Stomach (tissue), 9 donors: ENCODE measurements around the gene AKAP12. TPM values are rescaled to one million over a fixed set of nuclear protein-coding genes. Genes with fewer than 3 reads are reported as not detected.

Experiments used
- DNase-seq, 2 donors: peaks; one replicate each; pipeline versions ENCODE4 v3.0.0 to v3.0.0-alpha.2; 2013 to 2019
- H3K27ac ChIP-seq, 5 donors: fragments of 200-600 bp in 4 of 5; sonication (generic) in 4 of 5; one replicate each; pipeline ENCODE4 v1.5.1; 2013 to 2019; ENCODE audit warnings: mild to moderate bottlenecking in 1 of 5, moderate library complexity in 1 of 5
- H3K27me3 ChIP-seq, 3 donors: fragments of 200-600 bp; sonication (generic); one replicate each; pipeline ENCODE4 v1.5.1; 2017 to 2019; ENCODE audit warnings: mixed run types in 1 of 3
- H3K36me3 ChIP-seq, 4 donors: fragments of 200-600 bp; sonication (generic); 1 replicate in 3 of 4; 2 replicates in 1 of 4; pipeline ENCODE4 v1.5.1; 2016 to 2019
- H3K4me1 ChIP-seq, 4 donors: fragments of 200-600 bp; sonication (generic); one replicate each; pipeline ENCODE4 v1.5.1; 2016 to 2019
- H3K4me3 ChIP-seq, 4 donors: fragments of 200-600 bp; sonication (generic) in 3 of 4; one replicate each; pipeline ENCODE4 v1.5.1; 2016 to 2019; ENCODE audit warnings: mild to moderate bottlenecking in 1 of 4
- H3K9me3 ChIP-seq, 4 donors: fragments of 200-600 bp; sonication (generic); one replicate each; pipeline ENCODE4 v1.5.1; 2016 to 2019
- EP300 ChIP-seq: sonication (generic); formaldehyde crosslinking; IDR thresholded peaks from one replicate; pipeline ENCODE4 v1.6.1; 2017; ENCODE audit warnings: antibody characterized with exemption
- POLR2A ChIP-seq, 4 donors: fragments of 450-650 bp; IDR thresholded peaks; one replicate each; pipeline ENCODE4 v1.6.1; 2016; ENCODE audit warnings: antibody characterized with exemption in 4 of 4, control low read depth in 2 of 4, mild to moderate bottlenecking in 1 of 4, moderate library complexity in 1 of 4
- POLR2AphosphoS5 ChIP-seq, 3 donors: sonication (generic); formaldehyde crosslinking; IDR thresholded peaks; one replicate each; pipeline ENCODE4 v1.6.1; 2016; ENCODE audit warnings: antibody characterized with exemption in 3 of 3
- WGBS, 5 donors: extraction: QIAGEN DNeasy Blood & Tissue Kit in 3 of 5; methylation state at CpG; one replicate each; pipeline versions ENCODE4 v1.1.5 to v1.1.7; 2013 to 2018; 5-methylcytosine and 5-hydroxymethylcytosine counted together
- intact Hi-C: fragments of 100-400 bp; cut with DNase I; formaldehyde crosslinking; loops from one replicate; pipeline ENCODE4 v1.15.1; 2023; ENCODE audit warnings: low total_unique reads
- polyA plus RNA-seq, 3 donors: library from polyadenylated mRNA; stranded (reverse); fragments of 200-250 nt; gene quantifications; one replicate each; pipeline ENCODE4 v1.2.3, GENCODE V29; 2013
- total RNA-seq, 5 donors: library from RNA; depleted of rRNA; stranded (reverse); fragments of >200 nt; gene quantifications; one replicate each; pipeline versions ENCODE4 v1.1.0 to v1.2.3, GENCODE V29; 2014 to 2016
- TF ChIP-seq, protein P1 (sequence below), 7 experiments: fragments of 450-650 bp in 4 of 7; fragments of 200-600 bp in 3 of 7; sonication (generic) in 3 of 7; IDR thresholded peaks; one replicate each; pipeline ENCODE4 v1.5.1; 2016 to 2019; ENCODE audit warnings: antibody characterized with exemption in 7 of 7, control low read depth in 2 of 7, mild to moderate bottlenecking in 1 of 7
- donor health status: healthy with polysubstance abuse.
- donor health status: Bipolar disorder and iron deficiency.
- donor health status: healthy.

The AKAP12 gene
- total and polyA plus RNA-seq, 8 donors: 4.2 to 110 (median 35.0) TPM

DNA sequence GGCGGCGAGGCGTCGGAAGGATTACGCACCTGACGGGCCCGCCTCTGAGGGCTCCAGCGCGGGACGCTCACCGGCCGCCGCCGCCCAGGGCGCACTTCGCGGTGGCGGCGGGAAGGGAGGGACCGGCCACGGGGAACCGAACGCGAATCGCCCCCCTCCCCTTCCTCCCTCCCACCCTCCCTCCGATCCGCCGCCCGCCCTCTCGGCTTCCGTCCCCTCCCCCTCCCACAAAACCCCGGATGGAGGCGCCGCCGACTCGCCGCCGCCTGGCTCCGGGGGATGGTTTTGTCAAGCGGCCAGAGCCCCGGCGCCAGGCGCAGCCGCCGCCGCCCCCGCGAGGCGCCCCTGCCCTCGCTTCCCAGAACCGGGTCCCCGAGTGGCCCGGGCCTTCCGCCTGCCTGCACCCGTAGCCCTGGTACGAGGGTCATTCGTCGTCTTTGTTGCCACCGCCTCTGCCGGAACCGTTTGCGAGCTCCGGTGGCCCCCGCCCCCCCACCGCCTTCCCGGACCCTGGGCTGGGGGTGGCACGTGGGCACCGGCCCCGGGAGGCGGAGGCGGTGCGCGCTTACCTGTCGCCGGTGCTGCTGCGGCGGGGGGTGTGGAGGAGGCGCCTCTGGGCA lies 151.2 kb downstream of the AKAP12 start:
- Histone ChIP-seq H3K36me3 (no peaks in the 10 kb centered on the region), H3K4me1 (peaks cover 40 to 65% (median 55%) of the 10 kb centered on the region in 4 donors), H3K27me3 (no peaks in the 10 kb centered on the region), H3K27ac (peak overlapping the region; percentile 98 to 100 (median 100)), H3K4me3 (peak overlapping the region; percentile 85 to 98 (median 94)), H3K9me3 (no peaks in the 10 kb centered on the region)
- no peak for TF ChIP-seq EP300
- TF ChIP-seq, protein P1, sequence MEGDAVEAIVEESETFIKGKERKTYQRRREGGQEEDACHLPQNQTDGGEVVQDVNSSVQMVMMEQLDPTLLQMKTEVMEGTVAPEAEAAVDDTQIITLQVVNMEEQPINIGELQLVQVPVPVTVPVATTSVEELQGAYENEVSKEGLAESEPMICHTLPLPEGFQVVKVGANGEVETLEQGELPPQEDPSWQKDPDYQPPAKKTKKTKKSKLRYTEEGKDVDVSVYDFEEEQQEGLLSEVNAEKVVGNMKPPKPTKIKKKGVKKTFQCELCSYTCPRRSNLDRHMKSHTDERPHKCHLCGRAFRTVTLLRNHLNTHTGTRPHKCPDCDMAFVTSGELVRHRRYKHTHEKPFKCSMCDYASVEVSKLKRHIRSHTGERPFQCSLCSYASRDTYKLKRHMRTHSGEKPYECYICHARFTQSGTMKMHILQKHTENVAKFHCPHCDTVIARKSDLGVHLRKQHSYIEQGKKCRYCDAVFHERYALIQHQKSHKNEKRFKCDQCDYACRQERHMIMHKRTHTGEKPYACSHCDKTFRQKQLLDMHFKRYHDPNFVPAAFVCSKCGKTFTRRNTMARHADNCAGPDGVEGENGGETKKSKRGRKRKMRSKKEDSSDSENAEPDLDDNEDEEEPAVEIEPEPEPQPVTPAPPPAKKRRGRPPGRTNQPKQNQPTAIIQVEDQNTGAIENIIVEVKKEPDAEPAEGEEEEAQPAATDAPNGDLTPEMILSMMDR (IDR thresholded peaks at IDR 0.05): no peak
- intact Hi-C loops: no loop called here
- peak; percentile 78 to 93 for DNase-seq
- 0 to 1% (median 0%) methylated on average over 2 to 77 of the region's 78 CpGs; no CpG with 5 or more reads in 1 of the 5 donors for WGBS, 5 donors

DNA sequence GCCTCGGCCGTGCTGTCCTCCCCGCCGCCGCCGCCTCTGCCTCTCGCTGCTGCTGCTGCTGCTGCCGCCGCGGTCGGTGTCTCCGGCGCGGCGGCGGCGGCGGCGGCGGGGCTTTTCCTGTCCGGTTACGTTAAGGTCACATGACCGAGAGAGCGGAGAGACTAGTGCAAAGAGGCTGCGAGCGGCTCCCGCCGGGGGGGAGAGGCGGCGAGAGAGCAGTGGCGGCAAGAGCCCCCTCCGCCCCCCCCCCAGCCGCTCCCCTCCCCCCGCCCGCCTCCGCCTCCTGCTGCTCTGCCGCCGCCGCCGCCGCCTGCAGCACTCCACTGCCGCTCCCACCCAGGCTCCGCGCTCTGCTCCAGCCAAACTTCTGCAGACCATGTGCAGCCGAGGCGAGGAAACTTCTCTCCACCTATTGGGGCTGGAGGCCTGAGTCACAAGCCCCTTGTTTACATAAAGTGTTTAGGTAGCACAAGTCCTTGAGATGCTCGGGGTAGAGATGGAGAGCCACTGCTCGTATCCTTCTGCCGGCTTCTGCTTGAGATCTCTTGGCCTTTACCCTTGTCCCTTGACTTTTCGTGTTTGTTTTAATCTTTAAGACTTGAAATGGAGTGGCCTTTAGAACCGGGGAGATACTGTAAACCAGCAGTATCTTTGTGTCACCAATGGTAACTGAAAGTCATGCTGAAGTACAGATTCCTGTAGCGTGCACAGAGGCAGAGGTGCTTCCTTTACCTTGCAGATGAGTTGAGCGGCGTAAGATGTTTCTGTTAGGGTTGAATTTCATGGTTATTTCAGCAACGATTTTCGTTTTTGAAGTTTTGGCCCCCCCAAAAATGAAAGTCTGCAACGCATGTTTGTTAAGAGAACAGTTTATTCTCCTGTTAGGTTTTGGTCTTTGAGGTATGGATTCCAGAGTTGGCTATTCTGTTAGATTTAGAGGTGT lies 152.0 kb downstream of the AKAP12 start, which contains the start of gene ZBTB2:
TSS of gene ZBTB2 (minus strand) at position 89 of the 943 bp plus-strand sequence. CDS start 17,922 bp downstream, outside the sequence.
- peak within 1 kb of the TSS; percentile 85 to 98 (median 94) for H3K4me3 ChIP-seq
- H3K4me1 ChIP-seq: peaks cover 40 to 71% (median 55%) of the 10 kb centered on the region in 4 donors
- peak; percentile 64 to 90 for DNase-seq
- H3K27me3 ChIP-seq: no peaks in the 10 kb centered on the region
- 0 to 3% (median 1%) methylated on average over 18 to 52 of the region's 57 CpGs for WGBS, 5 donors
- intact Hi-C loops: no loop called here
- peak within 1 kb of the TSS; percentile 98 to 100 (median 100) for H3K27ac ChIP-seq
- peak in 1 of 3 donors; percentile 35 for TF ChIP-seq POLR2AphosphoS5 (IDR thresholded peaks at IDR 0.05)
- no peak for TF ChIP-seq EP300
- TF ChIP-seq POLR2A (IDR thresholded peaks at IDR 0.05): no peak
- TF ChIP-seq, protein P1 (IDR thresholded peaks at IDR 0.05): no peak
- no peaks in the 10 kb centered on the region for H3K36me3 ChIP-seq
- H3K9me3 ChIP-seq: no peaks in the 10 kb centered on the region

DNA sequence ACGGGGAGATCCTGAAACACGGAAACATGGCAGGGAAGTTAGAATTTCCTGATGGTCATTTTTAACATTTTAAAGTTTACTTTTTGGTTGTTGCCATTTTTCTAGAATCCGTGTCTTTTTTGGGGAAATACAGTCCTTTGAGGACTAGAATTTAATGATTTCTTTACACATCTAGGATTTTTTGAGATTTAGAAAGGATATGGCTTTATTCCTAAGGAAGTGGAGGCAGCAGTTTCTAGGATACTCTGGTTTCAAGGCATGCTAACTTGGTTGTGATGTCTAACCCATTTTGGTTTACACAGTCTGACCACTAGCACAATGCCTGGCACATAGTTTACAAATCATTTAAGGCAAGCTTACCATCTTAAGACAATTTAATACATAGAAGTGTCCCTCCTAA lies 152.7 kb downstream of the AKAP12 start:
- peak overlapping the region; percentile 85 to 98 (median 94) for H3K4me3 ChIP-seq
- intact Hi-C loops: no loop called here
- peaks cover 40 to 67% (median 55%) of the 10 kb centered on the region in 4 donors for H3K4me1 ChIP-seq

DNA sequence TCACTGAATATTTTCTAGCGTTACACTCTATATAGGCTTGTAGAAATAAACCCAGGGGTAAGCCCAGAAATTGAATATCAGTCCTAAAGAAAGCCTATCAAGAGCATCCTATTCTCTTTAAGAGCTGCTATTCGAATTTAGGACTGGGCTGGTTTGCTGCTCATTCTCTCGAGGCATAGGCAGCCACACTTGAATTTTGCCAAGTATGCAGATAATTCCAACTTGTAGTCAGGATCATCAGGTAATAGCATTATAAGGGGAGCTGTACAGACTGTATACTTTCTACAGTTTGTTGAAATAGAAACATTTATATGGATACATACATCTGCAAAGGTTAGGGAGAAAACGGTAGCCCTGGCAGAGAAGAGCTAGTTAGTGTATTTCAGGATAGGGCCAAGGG lies 153.6 kb downstream of the AKAP12 start:
- Histone ChIP-seq H3K9me3 (no peaks in the 10 kb centered on the region), H3K4me1 (peaks cover 36 to 61% (median 50%) of the 10 kb centered on the region in 4 donors), H3K4me3 (no peak overlapping the region), H3K27me3 (no peaks in the 10 kb centered on the region), H3K36me3 (no peaks in the 10 kb centered on the region), H3K27ac (no peak overlapping the region)
- WGBS, 5 donors: 58 to 68% (median 62%) methylated on average over 4 of the region's 4 CpGs
- TF ChIP-seq POLR2AphosphoS5 (IDR thresholded peaks at IDR 0.05) (no peak), EP300 (no peak), POLR2A (IDR thresholded peaks at IDR 0.05) (no peak)
- TF ChIP-seq, protein P1 (IDR thresholded peaks at IDR 0.05): no peak
- no peak for DNase-seq
- intact Hi-C loops: no loop called here

More for the DNA sequence above, 152.7 kb downstream of the AKAP12 start:
- 1 to 3% (median 1%) methylated on average over 3 of the region's 3 CpGs for WGBS, 5 donors
- peak overlapping the region in 4 of 5 donors; percentile 99 to 100 (median 100) for H3K27ac ChIP-seq
- H3K36me3 ChIP-seq: no peaks in the 10 kb centered on the region
- no peaks in the 10 kb centered on the region for H3K27me3 ChIP-seq
- no peak for TF ChIP-seq POLR2A (IDR thresholded peaks at IDR 0.05)
- no peak for TF ChIP-seq EP300
- TF ChIP-seq, protein P1 (IDR thresholded peaks at IDR 0.05): no peak
- TF ChIP-seq POLR2AphosphoS5 (IDR thresholded peaks at IDR 0.05): no peak
- H3K9me3 ChIP-seq: no peaks in the 10 kb centered on the region
- no peak for DNase-seq
